Motor neuron (in vitro differentiated cells): ENCODE data around the gene RIC3. TPM values are rescaled to one million over a fixed set of nuclear protein-coding genes. Genes with fewer than 3 reads are reported as not detected.
"Not testable (repeated sequence)": the region's sequence is repeated elsewhere in the genome, so short reads cannot be mapped to it uniquely, and the experiment has no call there.

ENCODE experiments used
- ATAC-seq, 8 experiments: fragments of 200-7000 bp; cut with Tn5 transposase; replicated peaks in 6 of 8; 2 replicates each; pipeline ENCODE4 v1.8.0; 2021; ENCODE audit warnings: mild to moderate bottlenecking in 8 of 8, moderate library complexity in 8 of 8
- H3K27ac ChIP-seq, 2 donors: fragments of 250-450 bp; sonication (Bioruptor Pico); 2 replicates each; pipeline ENCODE4 v1.9.0; 2021; ENCODE audit warnings: antibody characterized with exemption in 2 of 2, mild to moderate bottlenecking in 2 of 2, moderate library complexity in 1 of 2
- H3K4me1 ChIP-seq, 2 donors: fragments of 250-450 bp; sonication (Bioruptor Pico); replicated peaks in 1 of 2; 2 replicates each; pipeline ENCODE4 v1.6.1; 2021; ENCODE audit warnings: antibody characterized with exemption in 2 of 2, mild to moderate bottlenecking in 2 of 2, moderate library complexity in 1 of 2
- H3K4me3 ChIP-seq, 5 donors: fragments of 250-450 bp; sonication (Bioruptor Pico); 2 replicates each; pipeline ENCODE4 v1.9.0; 2021; ENCODE audit warnings: antibody characterized with exemption in 5 of 5, mild to moderate bottlenecking in 5 of 5, moderate library complexity in 4 of 5
- WGBS, 10 experiments: fragments of 450-650 bp; shearing (Covaris generic); methylation state at CpG; one replicate each; pipeline ENCODE4 v1.0.0; 2022; 5-methylcytosine and 5-hydroxymethylcytosine counted together
- in situ Hi-C, 9 experiments: fragments of 400-800 bp; cut with MboI; loops; one replicate each; pipeline ENCODE4 v1.15.0; 2021; ENCODE audit warnings: low sequenced_read_pairs in 9 of 9, low pct_unique_long_range_greater_than_20kb in 2 of 9; ENCODE audit not compliant: unreplicated experiment in 9 of 9
- total RNA-seq, 8 experiments: library from RNA; unstranded; fragments of 300-600 nt; gene quantifications; 2 replicates each; pipeline versions ENCODE4 v1.2.3 to v1.2.4, GENCODE V29; 2022

The RIC3 gene
- total RNA-seq, 8 experiments from 2014 or later = 0.10 to 48.0 (median 24.3) TPM

- Histone ChIP-seq H3K4me3 (no peak overlapping the region), H3K27ac (no peak overlapping the region), H3K4me1 (no peaks in the 10 kb centered on the region)
- in situ Hi-C loops = loop anchor here in 1 of 9 experiments (25.0 kb wide), 1 partner anchor 384 kb away; no protein-coding TSS in a partner anchor
- no peak for ATAC-seq
- WGBS, 10 experiments = 50% methylated on average over 1 of the region's 1 CpG; no CpG with 5 or more reads in 9 of the 10 experiments
These were observed 9.5 kb upstream of the RIC3 start for GRCh38 chr11:8178297-8178696.

- ATAC-seq = no peak
- WGBS, 10 experiments = 0 to 80% (median 39%) methylated on average over 1 to 5 of the region's 5 CpGs; no CpG with 5 or more reads in 2 of the 10 experiments
- in situ Hi-C loops = loop anchor here in 1 of 9 experiments (25.0 kb wide), 1 partner anchor 385 kb away; no protein-coding TSS in a partner anchor
- Histone ChIP-seq H3K4me1 (no peaks in the 10 kb centered on the region), H3K4me3 (no peak overlapping the region), H3K27ac (no peak overlapping the region)
These were observed 8.3 kb upstream of the RIC3 start for GRCh38 chr11:8177136-8177535.

GRCh38 chr11:8167796-8168195, 1.0 kb downstream of the RIC3 start:
- Histone ChIP-seq H3K4me1 (peaks cover 6 to 7% of the 10 kb centered on the region in 2 donors), H3K4me3 (peak overlapping the region; percentile 55 to 68 (median 61)), H3K27ac (no peak overlapping the region)
- 14 to 100% (median 55%) methylated on average over 2 to 4 of the region's 4 CpGs for WGBS, 10 experiments
- peak in 3 of 8 experiments; percentile 33 to 48 (median 47) for ATAC-seq
- in situ Hi-C loops = no loop called here

- ATAC-seq = no peak
- H3K27ac ChIP-seq = no peak overlapping the region
- in situ Hi-C loops = no loop called here
- H3K4me3 ChIP-seq = no peak overlapping the region
- peaks cover 6 to 7% of the 10 kb centered on the region in 2 donors for H3K4me1 ChIP-seq
These were observed 4.1 kb downstream of the RIC3 start for GRCh38 chr11:8164746-8165145.

GRCh38 chr11:8161627-8162304, 7.1 kb downstream of the RIC3 start:
- H3K27ac ChIP-seq, ATAC-seq, H3K4me3 ChIP-seq, H3K4me1 ChIP-seq, in situ Hi-C loops: not testable (repeated sequence)
- WGBS, 10 experiments = 20 to 100% (median 84%) methylated on average over 1 to 4 of the region's 13 CpGs; no CpG with 5 or more reads in 2 of the 10 experiments

- H3K27ac ChIP-seq = no peak overlapping the region
- ATAC-seq = no peak
- 31 to 100% (median 69%) methylated on average over 1 to 3 of the region's 3 CpGs; no CpG with 5 or more reads in 3 of the 10 experiments for WGBS, 10 experiments
- in situ Hi-C loops = no loop called here
- no peaks in the 10 kb centered on the region for H3K4me1 ChIP-seq
- H3K4me3 ChIP-seq = no peak overlapping the region
These were observed 11.9 kb downstream of the RIC3 start for GRCh38 chr11:8156877-8157276.

- in situ Hi-C loops = no loop called here
- H3K4me1 ChIP-seq = no peaks in the 10 kb centered on the region
- ATAC-seq = no peak
- 0 to 100% (median 81%) methylated on average over 1 to 6 of the region's 6 CpGs for WGBS, 10 experiments
- H3K27ac ChIP-seq = no peak overlapping the region
- no peak overlapping the region for H3K4me3 ChIP-seq
These were observed 19.1 kb downstream of the RIC3 start for GRCh38 chr11:8149726-8150125.

GRCh38 chr11:8138526-8138925, 30.3 kb downstream of the RIC3 start:
- Histone ChIP-seq H3K27ac (no peak overlapping the region), H3K4me1 (no peaks in the 10 kb centered on the region), H3K4me3 (no peak overlapping the region)
- ATAC-seq = no peak
- 0 to 100% (median 96%) methylated on average over 1 to 2 of the region's 2 CpGs; no CpG with 5 or more reads in 4 of the 10 experiments for WGBS, 10 experiments
- in situ Hi-C loops = no loop called here

GRCh38 chr11:8127447-8127846, 41.4 kb downstream of the RIC3 start:
- 0 to 100% (median 60%) methylated on average over 1 to 2 of the region's 2 CpGs; no CpG with 5 or more reads in 1 of the 10 experiments for WGBS, 10 experiments

GRCh38 chr11:8126649-8127289, 42.1 kb downstream of the RIC3 start:
- Histone ChIP-seq H3K4me1 (peaks cover 7 to 16% of the 10 kb centered on the region in 2 donors), H3K4me3 (no peak overlapping the region), H3K27ac (no peak overlapping the region)
- WGBS, 10 experiments = 4 to 100% (median 75%) methylated on average over 2 to 7 of the region's 8 CpGs; no CpG with 5 or more reads in 1 of the 10 experiments
- in situ Hi-C loops = no loop called here
- peak in 3 of 8 experiments; percentile 41 to 92 (median 44) for ATAC-seq

More at GRCh38 chr11:8127447-8127846, 41.4 kb downstream of the RIC3 start:
- in situ Hi-C loops = no loop called here
- ATAC-seq = peak in 1 of 8 experiments; percentile 28
- peak overlapping the region in 1 of 2 donors; percentile 39 for H3K27ac ChIP-seq
- peaks cover 7 to 16% of the 10 kb centered on the region in 2 donors for H3K4me1 ChIP-seq
- no peak overlapping the region for H3K4me3 ChIP-seq

- WGBS, 10 experiments = 8 to 100% (median 100%) methylated on average over 1 of the region's 1 CpG; no CpG with 5 or more reads in 1 of the 10 experiments
- in situ Hi-C loops = loop anchor here in 1 of 9 experiments (25.0 kb wide), 1 partner anchor 110 kb away; no protein-coding TSS in a partner anchor
- peak in 3 of 8 experiments; percentile 60 to 94 (median 92) for ATAC-seq
These were observed 46.6 kb downstream of the RIC3 start for GRCh38 chr11:8122173-8122764.

GRCh38 chr11:8111636-8112035, 57.2 kb downstream of the RIC3 start:
- no peak overlapping the region for H3K4me3 ChIP-seq
- in situ Hi-C loops = loop anchor here in 1 of 9 experiments (25.0 kb wide), 1 partner anchor 99 kb away; no protein-coding TSS in a partner anchor
- H3K27ac ChIP-seq = no peak overlapping the region
- no peak for ATAC-seq
- no peaks in the 10 kb centered on the region for H3K4me1 ChIP-seq
- 0 to 98% (median 88%) methylated on average over 1 to 8 of the region's 8 CpGs for WGBS, 10 experiments

More at GRCh38 chr11:8122173-8122764, 46.6 kb downstream of the RIC3 start:
- no peak overlapping the region for H3K4me3 ChIP-seq
- H3K27ac ChIP-seq = no peak overlapping the region
- peaks cover 6 to 7% of the 10 kb centered on the region in 2 donors for H3K4me1 ChIP-seq

- 67 to 100% (median 85%) methylated on average over 1 to 4 of the region's 4 CpGs; no CpG with 5 or more reads in 4 of the 10 experiments for WGBS, 10 experiments
- Histone ChIP-seq H3K27ac (no peak overlapping the region), H3K4me3 (no peak overlapping the region), H3K4me1 (no peaks in the 10 kb centered on the region)
- in situ Hi-C loops = loop anchor here in 1 of 9 experiments (25.0 kb wide), 1 partner anchor 98 kb away; no protein-coding TSS in a partner anchor
- ATAC-seq = no peak
These were observed 58.4 kb downstream of the RIC3 start for GRCh38 chr11:8110396-8110795.
